ENCODE results near the gene MRPL50. TPM values are rescaled to one million over a fixed set of nuclear protein-coding genes. Genes with fewer than 3 reads are reported as not detected.

MRPL50 gene
- total RNA-seq, 1 experiment from 2014 or later, result 19.6 TPM

DNA sequence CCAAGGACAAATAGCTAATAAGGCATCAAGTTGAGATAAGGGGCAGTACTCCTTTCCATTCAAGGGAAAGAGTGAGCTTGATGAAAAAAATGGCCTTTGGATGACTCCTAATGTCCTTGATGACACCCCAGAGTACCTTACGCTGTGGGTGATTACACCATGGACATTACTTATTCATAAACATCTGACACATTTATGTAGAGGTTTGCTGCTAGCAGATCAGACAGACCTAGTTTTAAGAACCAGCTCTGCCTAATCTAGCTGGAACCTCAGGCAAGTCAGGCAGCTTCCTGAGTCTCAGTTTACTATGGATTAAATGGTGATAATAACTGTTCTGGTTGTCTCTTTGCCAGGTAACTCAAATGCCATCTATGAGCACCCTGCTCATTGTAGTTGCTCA, 34.3 kb upstream of the MRPL50 start (continued):
- no peak for TF ChIP-seq ZNF396 (CRISPR knock-in tag; IDR thresholded peaks at IDR 0.05; ENCODE audit: borderline replicate concordance)

DNA sequence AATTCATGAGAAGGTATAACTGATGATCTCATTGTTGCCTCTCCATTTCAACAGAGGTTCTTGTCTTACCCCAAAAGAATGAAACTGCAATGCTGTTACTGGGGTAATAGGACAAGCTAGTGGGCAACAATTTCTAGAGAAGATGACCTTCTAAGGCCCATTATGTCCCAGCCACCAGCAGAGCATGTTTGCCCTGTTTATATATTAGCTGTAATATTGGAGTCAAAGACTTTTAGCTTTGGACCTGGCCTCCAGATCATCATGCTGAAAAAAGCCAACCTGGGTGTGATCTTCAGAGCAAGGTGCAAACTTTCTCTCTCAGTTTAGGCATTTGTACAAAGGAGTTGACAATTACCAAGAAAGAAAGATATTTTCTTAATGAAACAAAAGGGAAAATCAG, 33.8 kb upstream of the MRPL50 start:
- POLR2A ChIA-PET, result no interaction called here
- Mint-ChIP-seq H3K27ac (no peak overlapping the region), H3K36me3 (no peaks in the 10 kb centered on the region), H3K27me3 (ENCODE audit: low read depth) (peaks cover 5% of the 10 kb centered on the region), H3K4me1 (peaks cover 3% of the 10 kb centered on the region; the same call in 1 of the 2 replicates), H3K4me3 (no peak overlapping the region), H3K9me3 (no peaks in the 10 kb centered on the region)
- CTCF ChIA-PET, result interaction anchor here (1.0 to 2.7 kb wide), 2 partner anchors 17 to 27 kb away, joined by 4 to 14 read pairs; no protein-coding TSS in a partner anchor
- no peak for TF ChIP-seq GABPB1 (CRISPR knock-in tag; IDR thresholded peaks at IDR 0.05)
- TF ChIP-seq, protein P1, sequence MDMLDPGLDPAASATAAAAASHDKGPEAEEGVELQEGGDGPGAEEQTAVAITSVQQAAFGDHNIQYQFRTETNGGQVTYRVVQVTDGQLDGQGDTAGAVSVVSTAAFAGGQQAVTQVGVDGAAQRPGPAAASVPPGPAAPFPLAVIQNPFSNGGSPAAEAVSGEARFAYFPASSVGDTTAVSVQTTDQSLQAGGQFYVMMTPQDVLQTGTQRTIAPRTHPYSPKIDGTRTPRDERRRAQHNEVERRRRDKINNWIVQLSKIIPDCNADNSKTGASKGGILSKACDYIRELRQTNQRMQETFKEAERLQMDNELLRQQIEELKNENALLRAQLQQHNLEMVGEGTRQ (CRISPR knock-in tag; IDR thresholded peaks at IDR 0.05), result no peak
- no peak for TF ChIP-seq EMX1 (CRISPR knock-in tag; IDR thresholded peaks at IDR 0.05)
- no peak for TF ChIP-seq SP1 (CRISPR knock-in tag; conservative IDR thresholded peaks at IDR 0.05)
- no peak for TF ChIP-seq ATF1 (CRISPR knock-in tag; IDR thresholded peaks at IDR 0.05)
- no peak for TF ChIP-seq OVOL2 (CRISPR knock-in tag; IDR thresholded peaks at IDR 0.05; ENCODE audit: borderline replicate concordance)
- no peak for TF ChIP-seq ZNF121 (CRISPR knock-in tag; IDR thresholded peaks at IDR 0.05)
- TF ChIP-seq, protein P2, sequence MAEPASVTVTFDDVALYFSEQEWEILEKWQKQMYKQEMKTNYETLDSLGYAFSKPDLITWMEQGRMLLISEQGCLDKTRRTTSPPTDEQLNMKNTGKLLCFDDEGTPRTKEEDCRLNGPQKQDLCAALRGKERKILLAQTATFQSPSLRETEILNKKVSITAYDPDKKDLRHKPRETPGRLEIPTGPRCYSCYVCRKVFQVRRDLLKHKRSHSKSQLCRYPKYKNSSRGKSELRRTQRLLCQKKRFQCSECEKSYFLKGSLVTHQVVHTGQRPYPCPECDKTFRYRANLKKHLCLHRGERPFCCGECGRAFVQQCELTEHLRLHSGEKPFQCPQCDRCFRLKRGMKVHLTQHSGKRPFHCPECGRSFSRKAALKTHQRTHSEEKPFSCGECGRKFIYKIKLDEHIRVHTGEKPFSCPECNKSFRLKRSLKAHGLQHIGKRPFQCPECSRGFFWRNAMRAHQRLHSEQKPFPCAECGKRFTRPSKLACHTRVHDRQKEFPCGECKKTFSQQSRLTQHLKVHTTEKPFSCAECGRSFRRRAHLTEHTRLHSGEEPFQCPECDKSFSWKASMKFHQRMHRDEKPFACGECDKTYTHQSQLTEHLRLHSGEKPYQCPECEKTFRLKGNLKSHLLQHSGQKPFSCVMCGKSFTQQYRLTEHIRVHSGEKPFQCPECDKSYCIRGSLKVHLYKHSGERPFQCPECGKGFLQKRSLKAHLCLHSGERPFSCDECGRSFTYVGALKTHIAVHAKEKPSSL (CRISPR knock-in tag; conservative IDR thresholded peaks at IDR 0.05), result no peak
- TF ChIP-seq, protein P3, sequence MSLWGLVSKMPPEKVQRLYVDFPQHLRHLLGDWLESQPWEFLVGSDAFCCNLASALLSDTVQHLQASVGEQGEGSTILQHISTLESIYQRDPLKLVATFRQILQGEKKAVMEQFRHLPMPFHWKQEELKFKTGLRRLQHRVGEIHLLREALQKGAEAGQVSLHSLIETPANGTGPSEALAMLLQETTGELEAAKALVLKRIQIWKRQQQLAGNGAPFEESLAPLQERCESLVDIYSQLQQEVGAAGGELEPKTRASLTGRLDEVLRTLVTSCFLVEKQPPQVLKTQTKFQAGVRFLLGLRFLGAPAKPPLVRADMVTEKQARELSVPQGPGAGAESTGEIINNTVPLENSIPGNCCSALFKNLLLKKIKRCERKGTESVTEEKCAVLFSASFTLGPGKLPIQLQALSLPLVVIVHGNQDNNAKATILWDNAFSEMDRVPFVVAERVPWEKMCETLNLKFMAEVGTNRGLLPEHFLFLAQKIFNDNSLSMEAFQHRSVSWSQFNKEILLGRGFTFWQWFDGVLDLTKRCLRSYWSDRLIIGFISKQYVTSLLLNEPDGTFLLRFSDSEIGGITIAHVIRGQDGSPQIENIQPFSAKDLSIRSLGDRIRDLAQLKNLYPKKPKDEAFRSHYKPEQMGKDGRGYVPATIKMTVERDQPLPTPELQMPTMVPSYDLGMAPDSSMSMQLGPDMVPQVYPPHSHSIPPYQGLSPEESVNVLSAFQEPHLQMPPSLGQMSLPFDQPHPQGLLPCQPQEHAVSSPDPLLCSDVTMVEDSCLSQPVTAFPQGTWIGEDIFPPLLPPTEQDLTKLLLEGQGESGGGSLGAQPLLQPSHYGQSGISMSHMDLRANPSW (CRISPR knock-in tag; conservative IDR thresholded peaks at IDR 0.05; ENCODE audit: low read depth), result no peak
- TF ChIP-seq, protein P4, sequence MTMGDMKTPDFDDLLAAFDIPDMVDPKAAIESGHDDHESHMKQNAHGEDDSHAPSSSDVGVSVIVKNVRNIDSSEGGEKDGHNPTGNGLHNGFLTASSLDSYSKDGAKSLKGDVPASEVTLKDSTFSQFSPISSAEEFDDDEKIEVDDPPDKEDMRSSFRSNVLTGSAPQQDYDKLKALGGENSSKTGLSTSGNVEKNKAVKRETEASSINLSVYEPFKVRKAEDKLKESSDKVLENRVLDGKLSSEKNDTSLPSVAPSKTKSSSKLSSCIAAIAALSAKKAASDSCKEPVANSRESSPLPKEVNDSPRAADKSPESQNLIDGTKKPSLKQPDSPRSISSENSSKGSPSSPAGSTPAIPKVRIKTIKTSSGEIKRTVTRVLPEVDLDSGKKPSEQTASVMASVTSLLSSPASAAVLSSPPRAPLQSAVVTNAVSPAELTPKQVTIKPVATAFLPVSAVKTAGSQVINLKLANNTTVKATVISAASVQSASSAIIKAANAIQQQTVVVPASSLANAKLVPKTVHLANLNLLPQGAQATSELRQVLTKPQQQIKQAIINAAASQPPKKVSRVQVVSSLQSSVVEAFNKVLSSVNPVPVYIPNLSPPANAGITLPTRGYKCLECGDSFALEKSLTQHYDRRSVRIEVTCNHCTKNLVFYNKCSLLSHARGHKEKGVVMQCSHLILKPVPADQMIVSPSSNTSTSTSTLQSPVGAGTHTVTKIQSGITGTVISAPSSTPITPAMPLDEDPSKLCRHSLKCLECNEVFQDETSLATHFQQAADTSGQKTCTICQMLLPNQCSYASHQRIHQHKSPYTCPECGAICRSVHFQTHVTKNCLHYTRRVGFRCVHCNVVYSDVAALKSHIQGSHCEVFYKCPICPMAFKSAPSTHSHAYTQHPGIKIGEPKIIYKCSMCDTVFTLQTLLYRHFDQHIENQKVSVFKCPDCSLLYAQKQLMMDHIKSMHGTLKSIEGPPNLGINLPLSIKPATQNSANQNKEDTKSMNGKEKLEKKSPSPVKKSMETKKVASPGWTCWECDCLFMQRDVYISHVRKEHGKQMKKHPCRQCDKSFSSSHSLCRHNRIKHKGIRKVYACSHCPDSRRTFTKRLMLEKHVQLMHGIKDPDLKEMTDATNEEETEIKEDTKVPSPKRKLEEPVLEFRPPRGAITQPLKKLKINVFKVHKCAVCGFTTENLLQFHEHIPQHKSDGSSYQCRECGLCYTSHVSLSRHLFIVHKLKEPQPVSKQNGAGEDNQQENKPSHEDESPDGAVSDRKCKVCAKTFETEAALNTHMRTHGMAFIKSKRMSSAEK (CRISPR knock-in tag; IDR thresholded peaks at IDR 0.05; ENCODE audit: borderline replicate concordance), result no peak
- TF ChIP-seq, protein P5, sequence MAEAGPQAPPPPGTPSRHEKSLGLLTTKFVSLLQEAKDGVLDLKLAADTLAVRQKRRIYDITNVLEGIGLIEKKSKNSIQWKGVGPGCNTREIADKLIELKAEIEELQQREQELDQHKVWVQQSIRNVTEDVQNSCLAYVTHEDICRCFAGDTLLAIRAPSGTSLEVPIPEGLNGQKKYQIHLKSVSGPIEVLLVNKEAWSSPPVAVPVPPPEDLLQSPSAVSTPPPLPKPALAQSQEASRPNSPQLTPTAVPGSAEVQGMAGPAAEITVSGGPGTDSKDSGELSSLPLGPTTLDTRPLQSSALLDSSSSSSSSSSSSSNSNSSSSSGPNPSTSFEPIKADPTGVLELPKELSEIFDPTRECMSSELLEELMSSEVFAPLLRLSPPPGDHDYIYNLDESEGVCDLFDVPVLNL (CRISPR knock-in tag; IDR thresholded peaks at IDR 0.05; ENCODE audit: borderline replicate concordance, low read depth), result no peak
- TF ChIP-seq, protein P6, sequence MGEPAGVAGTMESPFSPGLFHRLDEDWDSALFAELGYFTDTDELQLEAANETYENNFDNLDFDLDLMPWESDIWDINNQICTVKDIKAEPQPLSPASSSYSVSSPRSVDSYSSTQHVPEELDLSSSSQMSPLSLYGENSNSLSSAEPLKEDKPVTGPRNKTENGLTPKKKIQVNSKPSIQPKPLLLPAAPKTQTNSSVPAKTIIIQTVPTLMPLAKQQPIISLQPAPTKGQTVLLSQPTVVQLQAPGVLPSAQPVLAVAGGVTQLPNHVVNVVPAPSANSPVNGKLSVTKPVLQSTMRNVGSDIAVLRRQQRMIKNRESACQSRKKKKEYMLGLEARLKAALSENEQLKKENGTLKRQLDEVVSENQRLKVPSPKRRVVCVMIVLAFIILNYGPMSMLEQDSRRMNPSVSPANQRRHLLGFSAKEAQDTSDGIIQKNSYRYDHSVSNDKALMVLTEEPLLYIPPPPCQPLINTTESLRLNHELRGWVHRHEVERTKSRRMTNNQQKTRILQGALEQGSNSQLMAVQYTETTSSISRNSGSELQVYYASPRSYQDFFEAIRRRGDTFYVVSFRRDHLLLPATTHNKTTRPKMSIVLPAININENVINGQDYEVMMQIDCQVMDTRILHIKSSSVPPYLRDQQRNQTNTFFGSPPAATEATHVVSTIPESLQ (CRISPR knock-in tag; IDR thresholded peaks at IDR 0.05), result no peak
- TF ChIP-seq ZNF219 (CRISPR knock-in tag; IDR thresholded peaks at IDR 0.05; ENCODE audit: borderline replicate concordance), result no peak
- TF ChIP-seq, protein P7, sequence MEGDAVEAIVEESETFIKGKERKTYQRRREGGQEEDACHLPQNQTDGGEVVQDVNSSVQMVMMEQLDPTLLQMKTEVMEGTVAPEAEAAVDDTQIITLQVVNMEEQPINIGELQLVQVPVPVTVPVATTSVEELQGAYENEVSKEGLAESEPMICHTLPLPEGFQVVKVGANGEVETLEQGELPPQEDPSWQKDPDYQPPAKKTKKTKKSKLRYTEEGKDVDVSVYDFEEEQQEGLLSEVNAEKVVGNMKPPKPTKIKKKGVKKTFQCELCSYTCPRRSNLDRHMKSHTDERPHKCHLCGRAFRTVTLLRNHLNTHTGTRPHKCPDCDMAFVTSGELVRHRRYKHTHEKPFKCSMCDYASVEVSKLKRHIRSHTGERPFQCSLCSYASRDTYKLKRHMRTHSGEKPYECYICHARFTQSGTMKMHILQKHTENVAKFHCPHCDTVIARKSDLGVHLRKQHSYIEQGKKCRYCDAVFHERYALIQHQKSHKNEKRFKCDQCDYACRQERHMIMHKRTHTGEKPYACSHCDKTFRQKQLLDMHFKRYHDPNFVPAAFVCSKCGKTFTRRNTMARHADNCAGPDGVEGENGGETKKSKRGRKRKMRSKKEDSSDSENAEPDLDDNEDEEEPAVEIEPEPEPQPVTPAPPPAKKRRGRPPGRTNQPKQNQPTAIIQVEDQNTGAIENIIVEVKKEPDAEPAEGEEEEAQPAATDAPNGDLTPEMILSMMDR (IDR thresholded peaks at IDR 0.05), result no peak
- TF ChIP-seq ZNF138 (CRISPR knock-in tag; conservative IDR thresholded peaks at IDR 0.05), result no peak
- TF ChIP-seq CREM (CRISPR knock-in tag; IDR thresholded peaks at IDR 0.05), result no peak
- no peak for TF ChIP-seq KAT7 (CRISPR knock-in tag; IDR thresholded peaks at IDR 0.05; ENCODE audit: borderline replicate concordance)
- no peak for TF ChIP-seq ELF4 (CRISPR knock-in tag; IDR thresholded peaks at IDR 0.05; ENCODE audit: low read depth)
- TF ChIP-seq NR2C2 (CRISPR knock-in tag; IDR thresholded peaks at IDR 0.05), result no peak
- no peak for ATAC-seq
- DNase-seq (ENCODE audit: low spot score), result no peak
